H9 (cell line): ENCODE measurements around the gene ZAP70. TPM values are rescaled to one million over a fixed set of nuclear protein-coding genes. Genes with fewer than 3 reads are reported as not detected.
A peak's percentile ranks its signal among the peaks of the same experiment; 100 is the strongest.

Experiments used
- DNase-seq: peaks from one replicate; pipeline ENCODE4 v3.0.0-alpha.2; 2017
- H2AFZ ChIP-seq: one replicate; pipeline ENCODE4 v1.6.1; 2013; ENCODE audit warnings: mild to moderate bottlenecking, low read length, control low read depth, moderate library complexity
- H2AK5ac ChIP-seq: 2 replicates; pipeline ENCODE4 v1.6.1; 2013; ENCODE audit warnings: low read length, control low read depth, mixed read lengths; ENCODE audit not compliant: insufficient read length
- H2BK120ac ChIP-seq: one replicate; pipeline ENCODE4 v1.6.1; 2013; ENCODE audit warnings: low read depth, mild to moderate bottlenecking, low read length, control low read depth, inconsistent platforms; ENCODE audit not compliant: poor library complexity, severe bottlenecking
- H2BK12ac ChIP-seq: 2 replicates; pipeline ENCODE4 v1.6.1; 2013; ENCODE audit warnings: low read length, control low read depth, mixed read lengths, low read depth; ENCODE audit not compliant: insufficient read length
- H2BK15ac ChIP-seq: 2 replicates; pipeline ENCODE4 v1.6.1; 2013; ENCODE audit warnings: low read depth, low read length, control low read depth
- H2BK20ac ChIP-seq: one replicate; pipeline ENCODE4 v1.6.1; 2013; ENCODE audit warnings: low read depth, mild to moderate bottlenecking, low read length, control low read depth, inconsistent platforms; ENCODE audit not compliant: poor library complexity, severe bottlenecking
- H2BK5ac ChIP-seq: 2 replicates; pipeline ENCODE4 v1.6.1; 2013; ENCODE audit warnings: low read length, control low read depth, mixed read lengths; ENCODE audit not compliant: insufficient read length
- H3K14ac ChIP-seq: 2 replicates; pipeline ENCODE4 v1.6.1; 2013; ENCODE audit warnings: low read length, control low read depth; ENCODE audit not compliant: insufficient read depth
- H3K18ac ChIP-seq: 2 replicates; pipeline ENCODE4 v1.6.1; 2013; ENCODE audit warnings: low read depth, mild to moderate bottlenecking, mixed read lengths, low read length, control low read depth; ENCODE audit not compliant: insufficient read length
- H3K23ac ChIP-seq: 2 replicates; pipeline ENCODE4 v1.6.1; 2013; ENCODE audit warnings: low read length, control low read depth, mixed read lengths, low read depth; ENCODE audit not compliant: insufficient read length
- H3K23me2 ChIP-seq: 2 replicates; pipeline ENCODE4 v1.6.1; 2013; ENCODE audit warnings: low read depth, mild to moderate bottlenecking, mixed read lengths, low read length, control low read depth; ENCODE audit not compliant: insufficient read length, poor library complexity, severe bottlenecking
- H3K27ac ChIP-seq: 2 replicates; pipeline ENCODE4 v1.5.1; 2013; ENCODE audit warnings: low read length, control low read depth, mixed read lengths, low read depth; ENCODE audit not compliant: insufficient read length
- H3K27me3 ChIP-seq: 2 replicates; pipeline ENCODE4 v1.6.1; 2013; ENCODE audit warnings: low read length, control low read depth, inconsistent platforms; ENCODE audit not compliant: insufficient read depth
- H3K4ac ChIP-seq: 2 replicates; pipeline ENCODE4 v1.6.1; 2013; ENCODE audit warnings: low read depth, mild to moderate bottlenecking, control low read depth, inconsistent platforms, low read length, moderate library complexity
- H3K4me1 ChIP-seq: 2 replicates; pipeline ENCODE4 v1.6.1; 2013; ENCODE audit warnings: low read length, control low read depth, inconsistent platforms; ENCODE audit not compliant: insufficient read depth
- H3K4me2 ChIP-seq: 2 replicates; pipeline ENCODE4 v1.6.1; 2013; ENCODE audit warnings: low read length, control low read depth, mixed read lengths; ENCODE audit not compliant: insufficient read length, insufficient read depth
- H3K56ac ChIP-seq: 2 replicates; pipeline ENCODE4 v1.6.1; 2013; ENCODE audit warnings: low read depth, mild to moderate bottlenecking, mixed read lengths, low read length, control low read depth; ENCODE audit not compliant: insufficient read length
- H3K79me1 ChIP-seq: 2 replicates; pipeline ENCODE4 v1.6.1; 2013; ENCODE audit warnings: low read depth, mild to moderate bottlenecking, moderate library complexity, low read length, control low read depth, inconsistent platforms; ENCODE audit not compliant: insufficient read depth, poor library complexity, severe bottlenecking
- H3K79me2 ChIP-seq: 2 replicates; pipeline ENCODE4 v1.6.1; 2013; ENCODE audit warnings: low read length, control low read depth, inconsistent platforms; ENCODE audit not compliant: insufficient read depth
- H3K9ac ChIP-seq: 2 replicates; pipeline ENCODE4 v1.6.1; 2013; ENCODE audit warnings: low read length, control low read depth, mixed read lengths; ENCODE audit not compliant: insufficient read length; ENCODE audit errors: extremely low read depth
- H3K9me3 ChIP-seq: one replicate; pipeline ENCODE4 v1.6.1; 2013; ENCODE audit warnings: low read depth, low read length, inconsistent platforms; ENCODE audit not compliant: control insufficient read depth
- H3T11ph ChIP-seq: one replicate; pipeline ENCODE4 v1.6.1; 2013; ENCODE audit warnings: mild to moderate bottlenecking, low read length, control low read depth, inconsistent platforms
- H4K20me1 ChIP-seq: one replicate; pipeline ENCODE4 v1.6.1; 2013; ENCODE audit not compliant: control insufficient read depth, insufficient read length, insufficient read depth
- H4K5ac ChIP-seq: 2 replicates; pipeline ENCODE4 v1.6.1; 2013; ENCODE audit warnings: low read depth, mild to moderate bottlenecking, mixed read lengths, low read length, control low read depth; ENCODE audit not compliant: insufficient read length
- H4K8ac ChIP-seq: replicated peaks from 2 replicates; pipeline ENCODE4 v1.6.1; 2013; ENCODE audit warnings: low read length, control low read depth, mixed read lengths, low read depth; ENCODE audit not compliant: insufficient read length
- H4K91ac ChIP-seq: 2 replicates; pipeline ENCODE4 v1.6.1; 2013; ENCODE audit warnings: low read depth, mild to moderate bottlenecking, moderate library complexity, mixed read lengths, low read length, control low read depth; ENCODE audit not compliant: insufficient read length
- H3K27ac Mint-ChIP-seq, 3 experiments: 2 replicates in 2 of 3; 3 replicates in 1 of 3; pipeline ENCODE4 v1.8.0; 2020 to 2021; ENCODE audit warnings: mixed read lengths in 3 of 3, mild to moderate bottlenecking in 1 of 3, moderate library complexity in 1 of 3
- H3K27me3 Mint-ChIP-seq: 2 replicates; pipeline ENCODE4 v1.8.0; 2021; ENCODE audit warnings: low read depth, mild to moderate bottlenecking, moderate library complexity, mixed read lengths
- H3K36me3 Mint-ChIP-seq, 3 experiments: 2 replicates in 2 of 3; 3 replicates in 1 of 3; pipeline ENCODE4 v1.8.0; 2020 to 2021; ENCODE audit warnings: low read depth in 3 of 3, mixed read lengths in 3 of 3; ENCODE audit not compliant: insufficient read depth in 1 of 3
- H3K4me1 Mint-ChIP-seq, 2 experiments: 2 replicates each; pipeline ENCODE4 v1.8.0; 2020; ENCODE audit warnings: mixed read lengths in 2 of 2
- H3K4me3 Mint-ChIP-seq, 2 experiments: 2 replicates in 1 of 2; 3 replicates in 1 of 2; pipeline ENCODE4 v1.8.0; 2020 to 2021; ENCODE audit warnings: mild to moderate bottlenecking in 2 of 2, mixed read lengths in 2 of 2, moderate library complexity in 1 of 2
- H3K9me3 Mint-ChIP-seq, 2 experiments: 2 replicates in 1 of 2; 3 replicates in 1 of 2; pipeline ENCODE4 v1.8.0; 2020; ENCODE audit warnings: mild to moderate bottlenecking in 2 of 2, mixed read lengths in 2 of 2, moderate library complexity in 1 of 2
- CTCF ChIP-seq: fragments of 200-600 bp; sonication (generic); conservative IDR thresholded peaks from 3 replicates; pipeline ENCODE4 v1.8.0; 2021; ENCODE audit warnings: antibody characterized with exemption, mild to moderate bottlenecking
- WGBS: extraction: QIAGEN DNeasy Blood & Tissue Kit; methylation state at CpG from one replicate; pipeline ENCODE4 v1.1.7; 2013; ENCODE audit warnings: missing lambda C conversion rate, low lambda C conversion rate, mixed read lengths; ENCODE audit not compliant: insufficient read length; ENCODE audit errors: extremely low coverage; 5-methylcytosine and 5-hydroxymethylcytosine counted together
- total RNA-seq: library from RNA; stranded (reverse); gene quantifications from 2 replicates; pipeline ENCODE4 v1.2.1, GENCODE V29; 2021

The ZAP70 gene
- total RNA-seq, 1 experiment from 2014 or later: 0.24 TPM

- Histone ChIP-seq H2BK20ac (peak overlapping the region; percentile 84), H3K4ac (no peak overlapping the region), H3K9me3 (no peaks in the 10 kb centered on the region), H3K9ac (no peak overlapping the region), H4K8ac (no peak overlapping the region), H3K27ac (no peak overlapping the region), H3K4me1 (no peaks in the 10 kb centered on the region), H3K56ac (no peak overlapping the region), H3K23ac (no peak overlapping the region), H3K79me1 (no peaks in the 10 kb centered on the region), H3K79me2 (no peaks in the 10 kb centered on the region), H3K18ac (no peak overlapping the region), H3T11ph (no peak overlapping the region), H2BK120ac (no peak overlapping the region), H2AFZ (no peak overlapping the region), H4K20me1 (no peaks in the 10 kb centered on the region), H4K91ac (no peak overlapping the region), H3K4me2 (no peak overlapping the region), H2AK5ac (no peak overlapping the region), H4K5ac (no peak overlapping the region), H3K23me2 (no peaks in the 10 kb centered on the region), H2BK15ac (no peak overlapping the region), H3K27me3 (no peaks in the 10 kb centered on the region; the same call in 1 of the 2 replicates), H3K14ac (no peak overlapping the region), H2BK12ac (no peak overlapping the region), H2BK5ac (no peak overlapping the region)
- Mint-ChIP-seq H3K4me1 (peaks cover 6 to 10% of the 10 kb centered on the region in 2 experiments), H3K27ac (no peak overlapping the region), H3K27me3 (no peaks in the 10 kb centered on the region), H3K36me3 (peaks cover 0 to 31% (median 2%) of the 10 kb centered on the region in 3 experiments; a peak in 5 of 7 replicates), H3K9me3 (peaks cover 21 to 31% of the 10 kb centered on the region in 2 experiments), H3K4me3 (no peak overlapping the region)
- TF ChIP-seq CTCF: no peak
- DNase-seq: no peak
- no CpG with 5 or more reads among the region's 1 CpG for WGBS
These were observed 36.8 kb upstream of the ZAP70 start for GRCh38 chr2:97676620-97677019.
